PC-3 (cell line): ENCODE data around the gene GOLGA8H. TPM values are rescaled to one million over a fixed set of nuclear protein-coding genes. Genes with fewer than 3 reads are reported as not detected.
"Not testable (repeated sequence)": the region's sequence is repeated elsewhere in the genome, so short reads cannot be mapped to it uniquely, and the experiment has no call there.

ENCODE experiments used
- ATAC-seq: fragments of 200-7000 bp; cut with Tn5 transposase; 2 replicates; pipeline ENCODE4 v1.9.1; 2020; ENCODE audit warnings: mild to moderate bottlenecking, moderate library complexity
- BruUV-seq: library from RNA; stranded (reverse); fragments of 400-500 nt; replicated peaks from 2 replicates; lab custom pipeline; 2021; lab: Mats Ljungman, UMichigan
- CTCF ChIA-PET: fragments of 300-600 bp; sonication (Branson Sonifier 250); formaldehyde crosslinking; loops from one replicate; lab custom pipeline; 2022; ENCODE audit warnings: antibody characterized with exemption; lab: Charles Lee
- POLR2A ChIA-PET: fragments of 300-600 bp; sonication (Branson Sonifier 250); formaldehyde crosslinking; loops from one replicate; lab custom pipeline; 2022; ENCODE audit warnings: antibody characterized with exemption; ENCODE audit not compliant: unreplicated experiment; lab: Charles Lee
- DNase-seq: peaks from one replicate; pipeline ENCODE4 v3.0.0-alpha.2; 2015
- H2AFZ ChIP-seq: fragments of 300-600 bp; sonication (generic); 2 replicates; pipeline ENCODE4 v1.6.0; 2016; ENCODE audit warnings: antibody characterized with exemption, low read length
- H3F3A ChIP-seq: fragments of 300-600 bp; sonication (generic); one replicate; pipeline ENCODE4 v1.6.0; 2017; ENCODE audit warnings: antibody characterized with exemption, low read length, control low read depth, mild to moderate bottlenecking; ENCODE audit not compliant: unreplicated experiment
- H3K27ac ChIP-seq: fragments of 300-600 bp; sonication (generic); 2 replicates; pipeline ENCODE4 v1.5.1; 2016; ENCODE audit warnings: mild to moderate bottlenecking, low read length
- H3K27me3 ChIP-seq: fragments of 300-600 bp; sonication (generic); 2 replicates; pipeline ENCODE4 v1.6.1; 2016; ENCODE audit warnings: low read length, mixed read lengths
- H3K36me3 ChIP-seq: fragments of 300-600 bp; sonication (generic); 2 replicates; pipeline ENCODE4 v1.6.1; 2016; ENCODE audit warnings: low read depth, mixed run types, low read length, mixed read lengths
- H3K4me1 ChIP-seq: fragments of 300-600 bp; sonication (generic); 2 replicates; pipeline ENCODE4 v1.5.1; 2016; ENCODE audit warnings: low read length; ENCODE audit not compliant: insufficient read depth
- H3K4me2 ChIP-seq: fragments of 300-600 bp; sonication (generic); 2 replicates; pipeline ENCODE4 v1.6.0; 2016; ENCODE audit warnings: low read length
- H3K4me3 ChIP-seq: fragments of 300-600 bp; sonication (generic); 2 replicates; pipeline ENCODE4 v1.5.1; 2016; ENCODE audit warnings: mild to moderate bottlenecking, low read length, mixed read lengths
- H3K79me2 ChIP-seq: fragments of 300-600 bp; sonication (generic); 2 replicates; pipeline ENCODE4 v1.6.1; 2017; ENCODE audit warnings: low read length, mixed read lengths
- H3K9ac ChIP-seq: fragments of 300-600 bp; sonication (generic); 2 replicates; pipeline ENCODE4 v1.6.0; 2016; ENCODE audit warnings: mild to moderate bottlenecking, low read length
- H3K9me2 ChIP-seq: fragments of 300-600 bp; sonication (generic); replicated peaks from 2 replicates; pipeline ENCODE4 v1.6.1; 2016; ENCODE audit warnings: mixed run types, low read length, mixed read lengths
- H3K9me3 ChIP-seq: fragments of 300-600 bp; sonication (generic); 2 replicates; pipeline ENCODE4 v1.6.1; 2016; ENCODE audit warnings: low read length, mixed read lengths
- H4K20me1 ChIP-seq: fragments of 300-600 bp; sonication (generic); 2 replicates; pipeline ENCODE4 v1.6.1; 2016; ENCODE audit warnings: low read length, mixed read lengths
- CTCF ChIP-seq: fragments of 300-600 bp; sonication (generic); conservative IDR thresholded peaks from 2 replicates; pipeline ENCODE4 v1.5.1; 2017; ENCODE audit warnings: antibody characterized with exemption, low read depth, mild to moderate bottlenecking, low read length
- EZH2 ChIP-seq: fragments of 300-600 bp; sonication (generic); IDR thresholded peaks from one replicate; pipeline ENCODE4 v1.6.1; 2017; ENCODE audit warnings: antibody characterized with exemption, mild to moderate bottlenecking, low read length; ENCODE audit not compliant: unreplicated experiment
- EZH2phosphoT487 ChIP-seq: fragments of 300-600 bp; sonication (generic); IDR thresholded peaks from 2 replicates; pipeline ENCODE4 v1.6.1; 2018; ENCODE audit warnings: mild to moderate bottlenecking, antibody characterized with exemption, low read length, borderline replicate concordance
- intact Hi-C: fragments of 100-400 bp; cut with micrococcal nuclease; formaldehyde crosslinking; loops from 2 replicates; pipeline ENCODE4 v1.9.0; 2023
- total RNA-seq: library from RNA; depleted of rRNA; stranded (reverse); fragments of >200 nt; gene quantifications from 2 replicates; pipeline ENCODE4 v1.2.3, GENCODE V29; 2014; rRNA removed

The GOLGA8H gene
- total RNA-seq, 1 experiment from 2014 or later = 0.84 TPM

GRCh38 chr15:30650012-30650929 is 46.4 kb downstream of the GOLGA8H start:
- H3K4me3 ChIP-seq = no peak overlapping the region
- 0 out of 2 replicates have a peak, but pooled peaks cover 4% of the 10 kb centered on the region for H4K20me1 ChIP-seq
- intact Hi-C loops = loop anchor here (10.0 kb wide), 1 partner anchor 255 kb away; the partner anchor contains the start of gene FAN1
- 0 out of 2 replicates have a peak, but pooled peaks cover 14% of the 10 kb centered on the region for H3K79me2 ChIP-seq
- no peaks in the 10 kb centered on the region for H3K4me1 ChIP-seq
- H3K9me3 ChIP-seq = no peaks in the 10 kb centered on the region
- no peak overlapping the region for H3K4me2 ChIP-seq
- no peaks in the 10 kb centered on the region for H3K27me3 ChIP-seq
- ChIA-PET CTCF (no interaction called here), POLR2A (no interaction called here)
- BruUV-seq = no TSS peak
- H3K36me3 ChIP-seq = peaks cover 41% of the 10 kb centered on the region
- no peak overlapping the region for H2AFZ ChIP-seq
- H3K27ac ChIP-seq = no peak overlapping the region
- no peak for ATAC-seq
- DNase-seq = no peak
- no peak overlapping the region for H3K9ac ChIP-seq
- TF ChIP-seq EZH2phosphoT487 = no peak
- no peak for TF ChIP-seq CTCF
- TF ChIP-seq EZH2 = no peak
- no peaks in the 10 kb centered on the region for H3K9me2 ChIP-seq
- no peaks in the 10 kb centered on the region for H3F3A ChIP-seq

- intact Hi-C loops = loop anchor here (10.0 kb wide), 2 partner anchors 94 to 464 kb away; no protein-coding TSS in a partner anchor
- POLR2A ChIA-PET = not testable (repeated sequence)
- peak; percentile 12 for DNase-seq
Observed at GRCh38 chr15:30661154-30661553, 57.3 kb downstream of the GOLGA8H start.

More at GRCh38 chr15:30661154-30661553, 57.3 kb downstream of the GOLGA8H start:
- H3K4me1 ChIP-seq, H4K20me1 ChIP-seq, H3K27ac ChIP-seq, H3K27me3 ChIP-seq, H3K4me2 ChIP-seq, CTCF ChIA-PET, H3K4me3 ChIP-seq, H3F3A ChIP-seq, H3K9me3 ChIP-seq, BruUV-seq, H3K9ac ChIP-seq, ATAC-seq, H3K9me2 ChIP-seq, H2AFZ ChIP-seq: not testable (repeated sequence)
- Histone ChIP-seq H3K36me3 (peaks cover 24% of the 10 kb centered on the region), H3K79me2 (peaks cover 17% of the 10 kb centered on the region; the same call in 1 of the 2 replicates)
- TF ChIP-seq CTCF = peak; percentile 53; the same call in 1 of the 2 replicates

Other genes with a start within 250 kb of the GOLGA8H start
- 19.0 TPM in 1 of 2 replicates, not detected in the other for gene CHRFAM7A, start 210.5 kb upstream of the GOLGA8H start, total RNA-seq
- gene GOLGA8R, start 189.8 kb upstream of the GOLGA8H start, total RNA-seq = 0.07 and 0.69 TPM in 2 replicates
- gene GOLGA8Q, start 52.0 kb upstream of the GOLGA8H start, total RNA-seq = not detected in 2 replicates